GM19239 (cell line): ENCODE measurements around the gene SOCS1.

Source experiments
- DNase-seq: peaks from one replicate; pipeline ENCODE4 v3.0.0; 2011; ENCODE audit warnings: low spot score; ENCODE audit not compliant: insufficient read length
- FAIRE-seq: peaks from 2 replicates; lab custom pipeline; 2011; peaks lifted over from hg19 to GRCh38; lab: Jason Lieb, UNC

The SOCS1 gene

GRCh38 chr16:11264155-11264832 lies 8.3 kb upstream of the SOCS1 start:
- FAIRE-seq (peak; percentile 40), DNase-seq (no peak)

GRCh38 chr16:11263737-11264136 lies 7.7 kb upstream of the SOCS1 start:
- no peak for DNase-seq
- peak; percentile 71 for FAIRE-seq

GRCh38 chr16:11262915-11263314 lies 6.9 kb upstream of the SOCS1 start:
- FAIRE-seq = no peak

GRCh38 chr16:11260596-11260966 lies 4.6 kb upstream of the SOCS1 start:
- DNase-seq (no peak), FAIRE-seq (no peak)

More at GRCh38 chr16:11262915-11263314, 6.9 kb upstream of the SOCS1 start:
- no peak for DNase-seq

GRCh38 chr16:11259655-11260595 lies 3.9 kb upstream of the SOCS1 start:
- no peak for DNase-seq
- no peak for FAIRE-seq

- FAIRE-seq = peak; percentile 98
- DNase-seq = peak; percentile 80
Measured at GRCh38 chr16:11258553-11259492, 2.8 kb upstream of the SOCS1 start.

GRCh38 chr16:11257131-11257938 lies 1.3 kb upstream of the SOCS1 start:
- DNase-seq (no peak), FAIRE-seq (peak; percentile 82)

- FAIRE-seq (no peak), DNase-seq (no peak)
Measured at GRCh38 chr16:11256661-11257130, 692 bp upstream of the SOCS1 start.

GRCh38 chr16:11254913-11255736 lies 879 bp downstream of the SOCS1 start:
- DNase-seq = no peak
- no peak for FAIRE-seq

- FAIRE-seq (peak; percentile 80), DNase-seq (no peak)
Measured at GRCh38 chr16:11253995-11254912, 1.8 kb downstream of the SOCS1 start.

- FAIRE-seq = peak; percentile 45
Measured at GRCh38 chr16:11253009-11253994, 2.7 kb downstream of the SOCS1 start.

GRCh38 chr16:11252482-11252931 lies 3.5 kb downstream of the SOCS1 start:
- DNase-seq = no peak
- FAIRE-seq = no peak

More at GRCh38 chr16:11253009-11253994, 2.7 kb downstream of the SOCS1 start:
- DNase-seq = no peak

- no peak for DNase-seq
- peak; percentile 68 for FAIRE-seq
Measured at GRCh38 chr16:11251525-11252481, 4.2 kb downstream of the SOCS1 start.

- FAIRE-seq = no peak
- no peak for DNase-seq
Measured at GRCh38 chr16:11250786-11251524, 5.0 kb downstream of the SOCS1 start.
